Measurements from ENCODE around the gene OR6N1.

The OR6N1 gene

DNA sequence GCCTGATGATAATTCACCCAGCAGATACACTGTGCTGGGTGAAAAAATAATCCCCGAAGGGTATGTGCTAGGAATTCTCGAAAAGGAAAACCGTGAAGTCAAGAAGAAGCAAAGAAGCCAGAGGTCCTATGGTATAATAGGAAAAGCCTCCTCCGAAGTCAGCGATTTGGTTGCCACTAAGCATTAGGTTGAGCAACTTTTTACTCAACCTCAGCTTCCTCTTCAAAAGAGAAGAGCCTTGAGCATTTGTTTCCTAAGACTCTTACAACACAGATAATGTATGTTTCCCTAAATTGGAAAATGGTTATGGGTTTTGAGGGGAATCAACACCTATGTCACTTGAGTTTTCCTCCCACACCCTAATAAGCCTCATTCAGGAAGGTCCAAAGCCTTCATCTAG is 37.9 kb upstream of the OR6N1 start:
- DNase-seq (ENCODE audit: insufficient read length, low spot score) (no peak), FAIRE-seq (no peak)
- TF ChIP-seq POU2F2 (IDR thresholded peaks at IDR 0.05; ENCODE audit: low read depth, low read length) (no peak), PAX5 (IDR thresholded peaks at IDR 0.05; ENCODE audit: insufficient read depth, low read length, severe bottlenecking) (no peak), SPI1 (IDR thresholded peaks at IDR 0.05; ENCODE audit: low read depth, low read length) (no peak), TAF1 (IDR thresholded peaks at IDR 0.05; ENCODE audit: low read depth, low read length) (no peak)

DNA sequence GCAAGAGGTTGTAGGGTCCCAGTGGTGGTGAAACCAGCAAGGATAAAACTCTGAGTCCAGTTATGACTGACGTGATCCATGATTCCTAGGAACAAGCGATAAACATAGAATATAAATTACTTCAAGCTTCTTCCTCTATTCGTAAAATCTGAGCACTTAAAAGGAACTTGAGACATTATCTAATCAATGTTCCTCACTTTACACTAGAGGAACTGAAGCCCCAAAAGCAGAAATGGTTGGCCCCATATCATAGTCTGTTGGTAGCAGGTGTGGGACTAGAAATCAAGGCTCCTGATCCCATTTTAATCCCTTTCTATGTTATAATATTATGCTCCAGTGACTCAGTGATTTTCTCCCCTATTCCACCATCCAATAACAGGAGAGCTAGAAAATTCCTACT is 37.3 kb upstream of the OR6N1 start:
- FAIRE-seq = no peak
- TF ChIP-seq PAX5 (IDR thresholded peaks at IDR 0.05; ENCODE audit: insufficient read depth, low read length, severe bottlenecking) = no peak
- no peak for TF ChIP-seq TAF1 (IDR thresholded peaks at IDR 0.05; ENCODE audit: low read depth, low read length)
- no peak for TF ChIP-seq POLR2AphosphoS5 (IDR thresholded peaks at IDR 0.05; ENCODE audit: low read depth, low read length)
- no peak for TF ChIP-seq POU2F2 (IDR thresholded peaks at IDR 0.05; ENCODE audit: low read depth, low read length)
- 0 out of 2 replicates have a peak, but pooled peaks have one; percentile 3 for TF ChIP-seq SPI1 (IDR thresholded peaks at IDR 0.05; ENCODE audit: low read depth, low read length)

DNA sequence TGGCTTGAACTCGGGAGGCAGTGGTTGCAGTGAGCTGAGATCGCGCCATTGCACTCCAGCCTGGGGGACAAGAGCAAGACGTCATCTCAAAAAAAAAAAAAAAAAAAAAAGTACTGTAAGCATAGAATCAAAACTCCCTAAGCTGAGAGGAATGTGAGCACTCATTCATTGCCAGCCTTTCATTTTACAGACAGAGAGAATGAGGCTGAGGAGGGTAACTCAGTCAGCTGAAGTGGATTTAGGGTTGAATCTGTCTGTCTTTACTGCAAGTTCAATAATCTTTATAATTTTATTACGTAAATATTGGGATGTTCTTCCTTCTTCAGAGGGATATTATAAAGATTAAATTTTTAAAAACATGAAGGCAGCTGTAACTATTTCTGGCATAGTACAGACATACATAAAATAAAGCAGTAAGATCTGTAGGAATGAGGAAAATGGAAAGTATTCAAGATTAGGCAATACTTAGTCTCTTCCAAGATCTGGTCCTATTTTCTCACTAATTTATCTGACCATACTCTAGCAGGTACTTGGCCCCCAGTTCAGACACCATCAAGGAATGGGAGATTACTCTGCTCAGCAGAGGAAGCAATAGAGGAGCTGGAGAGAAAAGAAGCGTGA is 35.0 kb upstream of the OR6N1 start:
- no peak for DNase-seq (ENCODE audit: insufficient read length, low spot score)
- TF ChIP-seq POU2F2 (IDR thresholded peaks at IDR 0.05; ENCODE audit: low read depth, low read length) = no peak
- no peak for FAIRE-seq

More for the DNA sequence above, 37.3 kb upstream of the OR6N1 start:
- DNase-seq (ENCODE audit: insufficient read length, low spot score) = no peak

DNA sequence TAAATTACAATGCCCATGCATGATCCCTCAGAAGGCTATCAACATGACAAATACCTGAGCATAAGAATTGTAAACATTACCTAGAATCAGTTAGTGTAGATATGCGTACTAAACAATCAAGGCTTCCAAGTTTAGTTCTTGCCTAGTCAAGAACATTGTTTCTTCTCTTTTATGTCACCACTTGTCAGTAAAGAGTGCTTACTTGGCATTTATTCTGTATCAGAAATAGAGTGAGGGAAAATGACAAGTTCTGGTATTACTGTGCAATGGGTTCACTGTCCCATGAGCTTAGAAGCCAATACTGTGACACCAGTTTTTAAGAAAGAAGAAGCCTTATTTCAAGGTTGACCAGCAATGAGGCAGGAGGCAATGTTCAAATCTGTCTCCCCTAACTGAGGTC is 31.7 kb upstream of the OR6N1 start:
- TF ChIP-seq PAX5 (IDR thresholded peaks at IDR 0.05; ENCODE audit: insufficient read depth, low read length, severe bottlenecking) = no peak
- TF ChIP-seq TAF1 (IDR thresholded peaks at IDR 0.05; ENCODE audit: low read depth, low read length) = no peak
- no peak for TF ChIP-seq POLR2A (IDR thresholded peaks at IDR 0.05; ENCODE audit: low read depth, low read length)
- no peak for TF ChIP-seq SPI1 (IDR thresholded peaks at IDR 0.05; ENCODE audit: low read depth, low read length)
- TF ChIP-seq POU2F2 (IDR thresholded peaks at IDR 0.05; ENCODE audit: low read depth, low read length) = no peak
- TF ChIP-seq POLR2AphosphoS5 (IDR thresholded peaks at IDR 0.05; ENCODE audit: low read depth, low read length) = no peak
- DNase-seq (ENCODE audit: insufficient read length, low spot score) (no peak), FAIRE-seq (no peak)

DNA sequence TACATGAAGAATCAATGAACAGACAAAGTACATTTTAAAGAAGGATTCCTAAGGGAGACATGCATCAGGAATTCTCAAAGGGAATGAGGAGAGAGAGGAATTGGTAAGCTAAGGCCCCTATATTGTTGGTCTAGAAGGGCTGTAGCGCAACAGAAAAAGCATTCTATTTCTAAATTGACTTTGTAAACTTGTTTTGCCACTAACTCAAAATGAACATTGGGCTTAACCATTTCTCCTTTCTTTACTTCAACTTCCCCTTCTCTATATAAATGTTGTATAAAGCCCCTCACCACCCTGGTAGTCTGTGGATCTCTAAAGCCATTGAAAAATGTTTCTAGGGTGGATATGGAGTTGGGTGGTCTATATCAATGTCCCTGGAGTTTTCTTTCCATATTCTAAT is 29.4 kb upstream of the OR6N1 start:
- DNase-seq (ENCODE audit: insufficient read length, low spot score) (no peak), FAIRE-seq (no peak)
- TF ChIP-seq PAX5 (IDR thresholded peaks at IDR 0.05; ENCODE audit: insufficient read depth, low read length, severe bottlenecking) (no peak), POLR2AphosphoS5 (IDR thresholded peaks at IDR 0.05; ENCODE audit: low read depth, low read length) (no peak), SPI1 (IDR thresholded peaks at IDR 0.05; ENCODE audit: low read depth, low read length) (no peak), TAF1 (IDR thresholded peaks at IDR 0.05; ENCODE audit: low read depth, low read length) (no peak), POLR2A (IDR thresholded peaks at IDR 0.05; ENCODE audit: low read depth, low read length) (no peak), POU2F2 (IDR thresholded peaks at IDR 0.05; ENCODE audit: low read depth, low read length) (no peak)

DNA sequence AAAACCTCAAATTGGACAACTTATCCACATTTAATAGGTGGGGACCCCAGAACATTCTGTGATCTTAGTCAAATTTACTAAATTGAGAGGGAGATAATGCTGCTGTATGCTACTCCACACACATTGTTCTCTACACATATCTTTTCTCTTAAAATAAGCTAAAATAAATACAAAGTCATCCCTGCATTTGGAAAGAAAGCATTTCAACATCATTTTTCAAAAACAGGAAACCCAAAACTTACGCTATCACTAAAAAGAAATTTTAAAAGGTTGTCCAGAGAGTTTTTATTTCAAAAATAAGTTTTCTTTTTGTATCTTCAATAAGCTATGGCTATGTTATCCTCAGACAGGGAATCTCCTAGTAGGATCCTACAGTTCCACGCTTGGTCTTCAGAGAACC is 28.5 kb upstream of the OR6N1 start:
- no peak for FAIRE-seq
- TF ChIP-seq TAF1 (IDR thresholded peaks at IDR 0.05; ENCODE audit: low read depth, low read length) (no peak), POU2F2 (IDR thresholded peaks at IDR 0.05; ENCODE audit: low read depth, low read length) (no peak), SPI1 (IDR thresholded peaks at IDR 0.05; ENCODE audit: low read depth, low read length) (no peak), POLR2A (IDR thresholded peaks at IDR 0.05; ENCODE audit: low read depth, low read length) (no peak), POLR2AphosphoS5 (IDR thresholded peaks at IDR 0.05; ENCODE audit: low read depth, low read length) (no peak), PAX5 (IDR thresholded peaks at IDR 0.05; ENCODE audit: insufficient read depth, low read length, severe bottlenecking) (no peak)
- DNase-seq (ENCODE audit: insufficient read length, low spot score) = no peak

DNA sequence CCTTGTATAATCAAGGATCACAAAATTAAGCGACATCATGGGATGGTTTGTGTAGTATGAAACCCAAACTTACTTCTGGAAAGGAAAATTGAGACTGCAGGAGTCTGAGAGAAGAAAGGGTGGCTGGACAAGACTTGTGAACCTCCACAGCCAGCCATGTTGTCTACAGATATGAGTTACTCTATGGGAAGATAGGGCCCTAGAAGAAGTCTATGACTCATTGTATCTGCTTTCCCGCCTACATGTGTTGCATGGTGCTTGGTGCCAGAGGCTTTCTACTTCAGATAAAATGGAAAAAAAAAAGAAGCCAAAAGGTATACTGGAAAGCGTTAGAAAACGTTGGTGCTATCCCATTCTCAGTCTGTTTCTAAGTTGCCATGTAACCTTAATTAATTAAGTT is 27.7 kb upstream of the OR6N1 start:
- no peak for TF ChIP-seq POLR2A (IDR thresholded peaks at IDR 0.05; ENCODE audit: low read depth, low read length)
- TF ChIP-seq TAF1 (IDR thresholded peaks at IDR 0.05; ENCODE audit: low read depth, low read length) = no peak
- no peak for TF ChIP-seq SPI1 (IDR thresholded peaks at IDR 0.05; ENCODE audit: low read depth, low read length)
- TF ChIP-seq POLR2AphosphoS5 (IDR thresholded peaks at IDR 0.05; ENCODE audit: low read depth, low read length) = no peak
- TF ChIP-seq PAX5 (IDR thresholded peaks at IDR 0.05; ENCODE audit: insufficient read depth, low read length, severe bottlenecking) = no peak
- TF ChIP-seq POU2F2 (IDR thresholded peaks at IDR 0.05; ENCODE audit: low read depth, low read length) = no peak
- FAIRE-seq (no peak), DNase-seq (ENCODE audit: insufficient read length, low spot score) (no peak)

DNA sequence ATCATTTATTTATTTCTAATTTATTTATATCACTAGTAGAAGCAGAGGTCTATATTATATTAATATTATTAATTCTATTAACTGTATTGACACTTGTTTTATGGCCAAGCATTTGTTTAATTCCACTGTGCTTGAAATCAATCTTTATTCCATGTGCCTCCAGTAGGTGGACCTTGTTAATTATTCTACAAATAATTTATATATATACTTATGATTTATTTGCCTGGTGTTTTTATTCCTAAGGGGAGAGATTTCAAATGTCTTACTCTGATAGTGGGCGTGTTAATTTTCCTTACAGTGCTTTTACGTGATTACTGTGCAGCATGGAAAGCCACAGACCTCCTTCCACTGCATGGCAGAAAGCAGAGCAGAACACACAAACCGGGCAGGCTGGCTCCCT is 26.5 kb upstream of the OR6N1 start:
- TF ChIP-seq POLR2A (IDR thresholded peaks at IDR 0.05; ENCODE audit: low read depth, low read length) = no peak
- TF ChIP-seq POLR2AphosphoS5 (IDR thresholded peaks at IDR 0.05; ENCODE audit: low read depth, low read length) = no peak
- no peak for TF ChIP-seq SPI1 (IDR thresholded peaks at IDR 0.05; ENCODE audit: low read depth, low read length)
- no peak for TF ChIP-seq TAF1 (IDR thresholded peaks at IDR 0.05; ENCODE audit: low read depth, low read length)
- DNase-seq (ENCODE audit: insufficient read length, low spot score) (no peak), FAIRE-seq (no peak)

DNA sequence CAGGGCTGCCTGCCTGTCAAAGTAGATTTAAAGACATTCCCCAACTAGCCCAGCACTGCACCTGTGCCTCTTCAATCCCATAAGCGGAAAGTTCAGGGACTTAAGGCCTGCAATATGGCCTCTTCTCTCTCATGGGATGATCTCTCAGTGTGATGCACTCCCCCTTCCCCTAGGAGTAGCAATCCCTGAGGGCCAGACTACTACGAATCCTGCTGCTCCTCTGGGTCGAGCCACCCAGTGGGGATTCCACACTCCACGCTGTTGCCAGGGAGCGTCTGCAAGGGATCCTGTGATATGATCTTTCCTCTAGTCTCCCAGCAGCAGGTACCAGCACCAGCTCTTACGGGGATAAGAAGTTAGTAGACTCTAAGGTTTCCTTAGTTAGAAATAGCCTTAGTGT is 22.3 kb upstream of the OR6N1 start:
- FAIRE-seq = no peak
- no peak for TF ChIP-seq TAF1 (IDR thresholded peaks at IDR 0.05; ENCODE audit: low read depth, low read length)
- TF ChIP-seq SPI1 (IDR thresholded peaks at IDR 0.05; ENCODE audit: low read depth, low read length) = no peak
- TF ChIP-seq POLR2A (IDR thresholded peaks at IDR 0.05; ENCODE audit: low read depth, low read length) = no peak
- no peak for TF ChIP-seq POU2F2 (IDR thresholded peaks at IDR 0.05; ENCODE audit: low read depth, low read length)
- TF ChIP-seq PAX5 (IDR thresholded peaks at IDR 0.05; ENCODE audit: insufficient read depth, low read length, severe bottlenecking) = no peak
- TF ChIP-seq POLR2AphosphoS5 (IDR thresholded peaks at IDR 0.05; ENCODE audit: low read depth, low read length) = no peak

DNA sequence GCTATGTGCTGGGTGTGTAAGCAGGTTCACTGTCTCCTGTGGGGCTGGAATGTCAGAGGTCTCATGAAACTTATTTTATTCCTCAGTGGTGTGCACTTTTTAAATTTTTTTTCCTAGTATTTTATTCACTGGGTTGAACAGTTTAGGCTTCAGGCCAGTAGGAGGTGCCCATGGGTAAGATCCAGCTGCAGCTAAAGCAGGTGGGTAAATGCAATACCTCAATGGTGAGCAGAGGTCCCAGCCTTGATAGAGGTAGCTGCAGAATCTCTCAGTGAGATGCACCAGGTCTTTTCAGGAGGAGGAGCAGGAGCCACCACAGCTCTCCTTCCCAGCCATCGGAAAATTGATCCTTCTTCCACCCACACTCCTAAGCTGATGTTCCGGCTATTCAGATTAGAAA is 21.6 kb upstream of the OR6N1 start:
- no peak for DNase-seq (ENCODE audit: insufficient read length, low spot score)
- FAIRE-seq = no peak
- TF ChIP-seq TAF1 (IDR thresholded peaks at IDR 0.05; ENCODE audit: low read depth, low read length) (no peak), SPI1 (IDR thresholded peaks at IDR 0.05; ENCODE audit: low read depth, low read length) (no peak), PAX5 (IDR thresholded peaks at IDR 0.05; ENCODE audit: insufficient read depth, low read length, severe bottlenecking) (no peak), POLR2A (IDR thresholded peaks at IDR 0.05; ENCODE audit: low read depth, low read length) (no peak), POU2F2 (IDR thresholded peaks at IDR 0.05; ENCODE audit: low read depth, low read length) (no peak), POLR2AphosphoS5 (IDR thresholded peaks at IDR 0.05; ENCODE audit: low read depth, low read length) (no peak)

More for the DNA sequence above, 22.3 kb upstream of the OR6N1 start:
- no peak for DNase-seq (ENCODE audit: insufficient read length, low spot score)
